ENCODE results near the gene TJAP1. TPM values are rescaled to one million over a fixed set of nuclear protein-coding genes. Genes with fewer than 3 reads are reported as not detected.

Gene TJAP1
- total and polyA plus RNA-seq, 2 of the 8 experiments (the other 6 are each of a cell fraction or from before 2014, with no cell fraction given), result 30.7 to 40.4 TPM

DNA sequence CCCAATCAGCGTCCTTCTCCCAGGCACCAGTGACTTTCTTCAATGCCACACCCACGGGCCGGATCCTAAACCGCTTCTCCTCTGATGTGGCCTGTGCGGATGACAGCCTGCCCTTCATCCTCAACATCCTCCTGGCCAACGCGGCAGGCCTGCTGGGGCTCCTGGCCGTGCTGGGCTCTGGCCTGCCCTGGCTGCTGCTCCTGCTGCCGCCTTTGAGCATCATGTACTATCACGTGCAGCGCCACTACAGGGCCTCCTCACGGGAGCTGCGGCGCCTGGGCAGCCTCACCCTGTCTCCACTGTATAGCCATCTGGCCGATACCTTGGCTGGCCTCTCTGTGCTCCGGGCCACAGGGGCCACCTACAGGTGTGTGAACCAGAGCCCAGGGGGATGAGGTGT is 31.8 kb upstream of the TJAP1 start (continued):
- TF ChIP-seq, protein P1, sequence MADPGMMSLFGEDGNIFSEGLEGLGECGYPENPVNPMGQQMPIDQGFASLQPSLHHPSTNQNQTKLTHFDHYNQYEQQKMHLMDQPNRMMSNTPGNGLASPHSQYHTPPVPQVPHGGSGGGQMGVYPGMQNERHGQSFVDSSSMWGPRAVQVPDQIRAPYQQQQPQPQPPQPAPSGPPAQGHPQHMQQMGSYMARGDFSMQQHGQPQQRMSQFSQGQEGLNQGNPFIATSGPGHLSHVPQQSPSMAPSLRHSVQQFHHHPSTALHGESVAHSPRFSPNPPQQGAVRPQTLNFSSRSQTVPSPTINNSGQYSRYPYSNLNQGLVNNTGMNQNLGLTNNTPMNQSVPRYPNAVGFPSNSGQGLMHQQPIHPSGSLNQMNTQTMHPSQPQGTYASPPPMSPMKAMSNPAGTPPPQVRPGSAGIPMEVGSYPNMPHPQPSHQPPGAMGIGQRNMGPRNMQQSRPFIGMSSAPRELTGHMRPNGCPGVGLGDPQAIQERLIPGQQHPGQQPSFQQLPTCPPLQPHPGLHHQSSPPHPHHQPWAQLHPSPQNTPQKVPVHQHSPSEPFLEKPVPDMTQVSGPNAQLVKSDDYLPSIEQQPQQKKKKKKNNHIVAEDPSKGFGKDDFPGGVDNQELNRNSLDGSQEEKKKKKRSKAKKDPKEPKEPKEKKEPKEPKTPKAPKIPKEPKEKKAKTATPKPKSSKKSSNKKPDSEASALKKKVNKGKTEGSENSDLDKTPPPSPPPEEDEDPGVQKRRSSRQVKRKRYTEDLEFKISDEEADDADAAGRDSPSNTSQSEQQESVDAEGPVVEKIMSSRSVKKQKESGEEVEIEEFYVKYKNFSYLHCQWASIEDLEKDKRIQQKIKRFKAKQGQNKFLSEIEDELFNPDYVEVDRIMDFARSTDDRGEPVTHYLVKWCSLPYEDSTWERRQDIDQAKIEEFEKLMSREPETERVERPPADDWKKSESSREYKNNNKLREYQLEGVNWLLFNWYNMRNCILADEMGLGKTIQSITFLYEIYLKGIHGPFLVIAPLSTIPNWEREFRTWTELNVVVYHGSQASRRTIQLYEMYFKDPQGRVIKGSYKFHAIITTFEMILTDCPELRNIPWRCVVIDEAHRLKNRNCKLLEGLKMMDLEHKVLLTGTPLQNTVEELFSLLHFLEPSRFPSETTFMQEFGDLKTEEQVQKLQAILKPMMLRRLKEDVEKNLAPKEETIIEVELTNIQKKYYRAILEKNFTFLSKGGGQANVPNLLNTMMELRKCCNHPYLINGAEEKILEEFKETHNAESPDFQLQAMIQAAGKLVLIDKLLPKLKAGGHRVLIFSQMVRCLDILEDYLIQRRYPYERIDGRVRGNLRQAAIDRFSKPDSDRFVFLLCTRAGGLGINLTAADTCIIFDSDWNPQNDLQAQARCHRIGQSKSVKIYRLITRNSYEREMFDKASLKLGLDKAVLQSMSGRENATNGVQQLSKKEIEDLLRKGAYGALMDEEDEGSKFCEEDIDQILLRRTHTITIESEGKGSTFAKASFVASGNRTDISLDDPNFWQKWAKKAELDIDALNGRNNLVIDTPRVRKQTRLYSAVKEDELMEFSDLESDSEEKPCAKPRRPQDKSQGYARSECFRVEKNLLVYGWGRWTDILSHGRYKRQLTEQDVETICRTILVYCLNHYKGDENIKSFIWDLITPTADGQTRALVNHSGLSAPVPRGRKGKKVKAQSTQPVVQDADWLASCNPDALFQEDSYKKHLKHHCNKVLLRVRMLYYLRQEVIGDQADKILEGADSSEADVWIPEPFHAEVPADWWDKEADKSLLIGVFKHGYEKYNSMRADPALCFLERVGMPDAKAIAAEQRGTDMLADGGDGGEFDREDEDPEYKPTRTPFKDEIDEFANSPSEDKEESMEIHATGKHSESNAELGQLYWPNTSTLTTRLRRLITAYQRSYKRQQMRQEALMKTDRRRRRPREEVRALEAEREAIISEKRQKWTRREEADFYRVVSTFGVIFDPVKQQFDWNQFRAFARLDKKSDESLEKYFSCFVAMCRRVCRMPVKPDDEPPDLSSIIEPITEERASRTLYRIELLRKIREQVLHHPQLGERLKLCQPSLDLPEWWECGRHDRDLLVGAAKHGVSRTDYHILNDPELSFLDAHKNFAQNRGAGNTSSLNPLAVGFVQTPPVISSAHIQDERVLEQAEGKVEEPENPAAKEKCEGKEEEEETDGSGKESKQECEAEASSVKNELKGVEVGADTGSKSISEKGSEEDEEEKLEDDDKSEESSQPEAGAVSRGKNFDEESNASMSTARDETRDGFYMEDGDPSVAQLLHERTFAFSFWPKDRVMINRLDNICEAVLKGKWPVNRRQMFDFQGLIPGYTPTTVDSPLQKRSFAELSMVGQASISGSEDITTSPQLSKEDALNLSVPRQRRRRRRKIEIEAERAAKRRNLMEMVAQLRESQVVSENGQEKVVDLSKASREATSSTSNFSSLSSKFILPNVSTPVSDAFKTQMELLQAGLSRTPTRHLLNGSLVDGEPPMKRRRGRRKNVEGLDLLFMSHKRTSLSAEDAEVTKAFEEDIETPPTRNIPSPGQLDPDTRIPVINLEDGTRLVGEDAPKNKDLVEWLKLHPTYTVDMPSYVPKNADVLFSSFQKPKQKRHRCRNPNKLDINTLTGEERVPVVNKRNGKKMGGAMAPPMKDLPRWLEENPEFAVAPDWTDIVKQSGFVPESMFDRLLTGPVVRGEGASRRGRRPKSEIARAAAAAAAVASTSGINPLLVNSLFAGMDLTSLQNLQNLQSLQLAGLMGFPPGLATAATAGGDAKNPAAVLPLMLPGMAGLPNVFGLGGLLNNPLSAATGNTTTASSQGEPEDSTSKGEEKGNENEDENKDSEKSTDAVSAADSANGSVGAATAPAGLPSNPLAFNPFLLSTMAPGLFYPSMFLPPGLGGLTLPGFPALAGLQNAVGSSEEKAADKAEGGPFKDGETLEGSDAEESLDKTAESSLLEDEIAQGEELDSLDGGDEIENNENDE (IDR thresholded peaks at IDR 0.05; ENCODE audit: insufficient replicate concordance, low read length), result no peak
- TF ChIP-seq NANOG (IDR thresholded peaks at IDR 0.05; ENCODE audit: insufficient read depth, low read depth, low read length, poor library complexity, severe bottlenecking) (no peak), TBP (IDR thresholded peaks at IDR 0.05; ENCODE audit: low read depth, low read length) (no peak), SP4 (IDR thresholded peaks at IDR 0.05; ENCODE audit: low read length) (no peak)
- TF ChIP-seq, protein P2, sequence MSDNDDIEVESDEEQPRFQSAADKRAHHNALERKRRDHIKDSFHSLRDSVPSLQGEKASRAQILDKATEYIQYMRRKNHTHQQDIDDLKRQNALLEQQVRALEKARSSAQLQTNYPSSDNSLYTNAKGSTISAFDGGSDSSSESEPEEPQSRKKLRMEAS (IDR thresholded peaks at IDR 0.05), result no peak

Measured in H1 (cell line).